Mucosa of descending colon (tissue), 3 donors: ENCODE measurements around the gene LILRA6. TPM values are rescaled to one million over a fixed set of nuclear protein-coding genes. Genes with fewer than 3 reads are reported as not detected.
"Not testable (repeated sequence)": the region's sequence is repeated elsewhere in the genome, so short reads cannot be mapped to it uniquely, and the experiment has no call there.

Source experiments
- ATAC-seq: fragments of 200-7000 bp; cut with Tn5 transposase; one replicate; pipeline ENCODE4 v1.9.1; 2020; ENCODE audit warnings: mild to moderate bottlenecking, moderate library complexity
- DNase-seq, 3 donors: peaks; one replicate each; pipeline ENCODE4 v3.0.0-alpha.2; 2020
- H3K36me3 ChIP-seq: fragments of 200-600 bp; one replicate; pipeline ENCODE4 v1.8.0; 2021; ENCODE audit warnings: low read depth, mild to moderate bottlenecking
- H3K4me1 ChIP-seq: fragments of 200-600 bp; one replicate; pipeline ENCODE4 v1.8.0; 2021; ENCODE audit warnings: low read depth, mild to moderate bottlenecking
- H3K4me3 ChIP-seq: fragments of 200-600 bp; one replicate; pipeline ENCODE4 v1.8.0; 2021; ENCODE audit warnings: mild to moderate bottlenecking
- H3K9me3 ChIP-seq: fragments of 200-600 bp; one replicate; pipeline ENCODE4 v1.8.0; 2021; ENCODE audit warnings: mild to moderate bottlenecking
- CTCF ChIP-seq: fragments of 200-600 bp; IDR thresholded peaks from one replicate; pipeline ENCODE4 v1.8.0; 2022; ENCODE audit warnings: antibody characterized with exemption, mild to moderate bottlenecking
- intact Hi-C, 2 donors: fragments of 100-400 bp; cut with DNase I in 1 of 2; cut with micrococcal nuclease in 1 of 2; formaldehyde crosslinking; loops; one replicate each; pipeline versions ENCODE4 v1.11.0 to v1.11.1; 2022; cut with DNase I, micrococcal nuclease
- total RNA-seq, 3 donors: library from RNA; stranded (reverse); fragmentation: NEBNext Ultra II Directional in 2 of 3; extraction: Animal tissue kit (Norgen Biotek cat#: 25700) in 2 of 3; gene quantifications; one replicate each; pipeline versions ENCODE4 v1.2.1 to v1.2.4, GENCODE V29; 2021 to 2023
- donor health status: DM: no; HTN: no; CAD: no; lungs with moderate emphysema.
- donor health status: DM: no; HTN: no; CAD: no.
- donor health status: DM: no; HTN: yes; CAD: no.

LILRA6 gene
- total RNA-seq, 3 donors from 2014 or later: 2.4 to 3.5 TPM; not detected in 1

DNA sequence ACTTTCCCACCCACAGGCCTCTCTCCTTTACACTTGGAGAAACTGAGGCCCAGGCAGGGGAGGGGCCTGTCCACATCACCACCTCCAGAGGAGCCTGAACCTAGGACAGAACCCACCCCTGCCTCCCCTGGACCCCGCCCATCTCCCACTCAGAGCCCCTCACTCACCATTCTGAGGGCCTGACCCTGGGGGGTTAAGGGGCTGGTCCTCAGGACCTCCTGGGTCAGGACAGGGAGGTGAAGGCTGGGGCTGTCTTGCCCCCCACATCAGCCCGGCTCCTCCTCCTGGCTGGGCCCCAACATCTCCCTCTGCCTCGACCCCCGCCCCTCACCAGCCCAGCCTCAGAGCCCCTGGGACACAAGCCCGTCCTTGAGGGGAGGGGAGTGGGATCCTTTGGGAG is 22.9 kb downstream of the LILRA6 start:
- H3K4me1 ChIP-seq, H3K4me3 ChIP-seq, H3K36me3 ChIP-seq, DNase-seq, ATAC-seq, intact Hi-C loops, H3K9me3 ChIP-seq: not testable (repeated sequence)

DNA sequence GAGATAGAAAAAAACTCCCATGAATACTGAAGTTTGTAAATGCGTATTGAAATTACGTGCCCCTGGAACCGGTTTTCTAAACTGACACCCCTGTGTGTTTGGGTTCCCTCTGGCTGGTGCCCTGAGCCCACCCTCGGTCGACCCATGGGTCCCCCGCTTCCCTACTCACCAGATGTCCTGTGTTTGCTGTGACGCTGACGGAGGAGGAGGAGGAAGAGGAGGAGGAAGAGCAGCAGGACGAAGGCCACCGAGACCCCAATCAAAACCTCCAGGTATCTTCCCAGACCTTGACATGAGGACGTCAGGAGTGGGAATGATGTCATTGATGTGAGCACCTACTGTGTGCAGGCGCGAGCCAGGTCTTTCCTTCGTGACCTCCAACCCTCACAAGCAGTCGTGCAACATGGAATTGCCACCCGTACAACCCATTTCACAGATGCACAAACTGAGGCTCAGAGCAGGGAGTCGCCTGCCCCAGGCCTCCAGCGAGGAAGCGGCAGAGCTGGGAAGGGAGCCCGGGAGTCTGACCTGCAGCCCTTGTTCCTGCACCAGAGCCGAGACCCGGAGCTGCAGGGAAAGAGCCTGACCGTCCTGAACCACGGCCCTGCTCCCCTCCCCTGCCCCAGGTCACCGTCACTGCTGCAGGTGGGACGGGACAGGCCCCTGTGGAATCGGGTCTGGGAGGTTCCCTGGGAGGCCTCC is 23.5 kb downstream of the LILRA6 start:
- Histone ChIP-seq H3K36me3 (no peaks in the 10 kb centered on the region), H3K4me1 (no peaks in the 10 kb centered on the region), H3K4me3 (no peak overlapping the region), H3K9me3 (no peaks in the 10 kb centered on the region)
- no peak for TF ChIP-seq CTCF
- no peak for DNase-seq
- no peak for ATAC-seq
- intact Hi-C loops: no loop called here

DNA sequence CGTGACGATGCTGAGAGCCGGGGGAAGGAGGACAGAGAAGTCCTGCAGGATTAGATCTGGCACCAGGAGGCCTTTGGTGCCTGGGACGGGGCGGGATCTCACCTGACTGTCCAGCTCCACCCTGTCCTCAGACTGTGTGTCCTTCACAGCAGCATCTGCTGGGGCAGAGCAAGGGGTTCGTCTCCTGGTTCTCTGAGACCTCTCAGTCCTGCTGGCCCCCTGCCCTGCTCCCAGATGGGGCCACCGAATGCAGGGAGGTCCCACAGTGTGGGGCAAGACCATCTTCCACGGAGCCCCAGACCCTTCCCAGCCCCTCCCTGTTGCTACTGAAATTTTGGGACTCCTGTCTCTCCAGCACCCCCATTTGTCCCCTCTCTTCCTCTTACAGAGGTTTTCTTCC is 24.3 kb downstream of the LILRA6 start:
- no peak for TF ChIP-seq CTCF
- DNase-seq (no peak), ATAC-seq (no peak)
- Histone ChIP-seq H3K4me1 (no peaks in the 10 kb centered on the region), H3K36me3 (no peaks in the 10 kb centered on the region), H3K9me3 (no peaks in the 10 kb centered on the region), H3K4me3 (no peak overlapping the region)
- intact Hi-C loops: no loop called here

- ATAC-seq, H3K9me3 ChIP-seq, H3K36me3 ChIP-seq, H3K4me1 ChIP-seq, intact Hi-C loops, DNase-seq, H3K4me3 ChIP-seq: not testable (repeated sequence)
These were observed 24.9 kb downstream of the LILRA6 start for GRCh38 chr19:54217517-54218247.

GRCh38 chr19:54216869-54217268 is 25.7 kb downstream of the LILRA6 start:
- Histone ChIP-seq H3K36me3 (no peaks in the 10 kb centered on the region), H3K4me1 (no peaks in the 10 kb centered on the region), H3K9me3 (no peaks in the 10 kb centered on the region), H3K4me3 (no peak overlapping the region)
- TF ChIP-seq CTCF: no peak
- ATAC-seq (no peak), DNase-seq (no peak)
- intact Hi-C loops: no loop called here

- H3K4me3 ChIP-seq, DNase-seq, intact Hi-C loops, H3K9me3 ChIP-seq, H3K36me3 ChIP-seq, ATAC-seq: not testable (repeated sequence)
- H3K4me1 ChIP-seq: peaks cover 18% of the 10 kb centered on the region
These were observed 27.9 kb downstream of the LILRA6 start for GRCh38 chr19:54214734-54215133.

DNA sequence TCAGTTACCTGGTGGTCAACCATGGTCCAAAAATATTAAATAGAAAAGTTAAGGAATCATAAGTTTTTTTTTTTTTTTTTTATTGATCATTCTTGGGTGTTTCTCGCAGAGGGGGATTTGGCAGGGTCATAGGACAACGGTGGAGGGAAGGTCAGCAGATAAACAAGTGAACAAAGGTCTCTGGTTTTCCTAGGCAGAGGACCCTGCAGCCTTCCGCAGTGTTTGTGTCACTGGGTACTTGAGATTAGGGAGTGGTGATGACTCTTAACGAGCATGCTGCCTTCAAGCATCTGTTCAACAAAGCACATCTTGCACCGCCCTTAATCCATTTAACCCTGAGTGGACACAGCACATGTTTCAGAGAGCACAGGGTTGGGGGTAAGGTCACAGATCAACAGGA is 28.4 kb downstream of the LILRA6 start:
- ATAC-seq, intact Hi-C loops: not testable (repeated sequence)

More for the DNA sequence above, 28.4 kb downstream of the LILRA6 start:
- H3K4me3 ChIP-seq, H3K9me3 ChIP-seq, DNase-seq, H3K36me3 ChIP-seq: not testable (repeated sequence)
- H3K4me1 ChIP-seq: peaks cover 23% of the 10 kb centered on the region
